HG03060 (cell line): ENCODE data around the gene PHACTR1.

Experiments
- ATAC-seq: cut with Tn5 transposase; IDR thresholded peaks from one replicate; pipeline ENCODE4 v1.9.1; 2021; ENCODE audit warnings: low read depth, moderate number of reproducible peaks; ENCODE audit not compliant: unreplicated experiment

Gene PHACTR1

DNA sequence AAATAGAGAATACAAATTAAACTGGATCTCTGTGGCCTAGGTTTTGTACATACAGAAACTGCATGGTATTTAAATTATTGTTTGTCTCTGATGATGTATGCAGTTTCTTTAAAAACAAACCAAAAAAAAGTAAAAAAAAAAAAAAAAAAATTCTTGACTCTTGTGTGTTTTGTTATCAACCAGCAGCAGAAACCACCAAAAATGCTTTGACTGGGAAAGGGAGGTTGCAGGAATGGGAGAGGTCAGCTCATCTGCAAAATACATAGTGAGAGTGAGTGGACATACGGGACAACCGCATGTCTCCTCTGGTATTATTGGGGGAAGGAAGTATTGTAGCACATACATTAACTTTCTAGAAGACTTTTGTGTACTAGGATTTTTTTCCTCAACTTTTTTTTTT, 573.8 kb downstream of the PHACTR1 start:
- ATAC-seq = no peak

DNA sequence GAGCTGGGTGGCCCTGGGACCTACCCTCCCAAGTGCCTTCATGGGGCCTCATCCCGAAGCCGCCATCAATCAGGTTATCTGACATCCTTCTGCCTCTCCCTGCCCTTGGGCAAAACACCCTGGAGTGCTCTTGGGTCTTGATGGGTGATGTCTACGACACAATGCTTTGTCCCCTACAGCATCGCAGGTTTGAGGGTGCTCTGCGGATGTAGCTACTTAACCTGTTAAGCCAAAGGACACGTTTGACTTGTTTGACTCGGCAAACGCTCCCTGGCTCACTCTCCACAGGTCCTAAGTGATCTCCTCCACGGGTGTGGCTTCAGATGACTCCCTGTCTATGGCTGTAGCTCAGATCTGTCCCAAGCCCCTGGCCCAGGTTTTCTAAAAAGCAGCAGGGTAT, 576.2 kb downstream of the PHACTR1 start:
- ATAC-seq = no peak

DNA sequence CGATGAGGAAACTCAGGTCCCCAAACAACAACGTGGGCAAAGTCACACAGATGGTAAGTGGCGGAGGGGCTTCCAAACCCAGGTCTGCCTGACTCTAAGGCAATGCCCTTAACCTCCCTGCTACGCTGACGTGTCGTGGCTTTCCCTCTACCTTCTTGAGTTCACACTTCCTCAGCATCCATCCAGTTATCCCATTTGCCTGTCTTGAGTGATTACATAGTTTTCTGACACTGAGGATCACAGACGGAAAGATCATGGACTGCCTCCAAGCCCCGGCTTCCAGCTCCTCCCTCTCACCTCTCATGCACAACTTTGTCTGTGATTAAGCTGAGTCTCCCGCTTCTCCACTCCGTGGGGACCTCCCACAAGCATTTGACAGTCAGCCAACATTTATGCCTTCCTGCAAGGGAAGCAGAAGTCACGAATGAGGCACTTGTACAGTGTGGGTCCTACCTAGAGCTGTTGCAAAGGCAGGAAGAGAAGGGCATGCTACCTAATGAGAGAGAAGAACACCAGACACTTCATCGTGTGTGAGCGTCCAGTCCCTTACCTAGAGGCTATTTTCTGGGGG, 578.0 kb downstream of the PHACTR1 start:
- ATAC-seq = no peak

DNA sequence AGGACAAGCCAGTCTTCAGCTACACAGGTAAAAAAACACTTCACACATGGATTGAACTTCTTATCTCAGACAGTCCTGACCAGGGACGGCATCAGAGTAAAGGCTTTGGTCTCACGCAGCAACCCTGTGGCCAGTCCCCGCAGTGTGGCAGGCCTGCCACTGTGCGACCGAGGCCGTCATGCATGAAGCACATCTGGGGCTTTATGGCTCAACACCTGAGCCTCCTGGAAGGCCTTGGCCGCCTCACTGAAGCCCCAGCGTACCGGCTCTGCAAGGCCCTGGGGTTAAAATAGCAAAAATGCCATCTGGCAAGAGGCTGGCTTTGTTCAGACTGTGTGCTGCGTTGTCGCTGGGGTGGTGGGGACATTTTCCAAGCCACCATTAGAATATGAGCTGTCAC, 579.0 kb downstream of the PHACTR1 start:
- no peak for ATAC-seq

DNA sequence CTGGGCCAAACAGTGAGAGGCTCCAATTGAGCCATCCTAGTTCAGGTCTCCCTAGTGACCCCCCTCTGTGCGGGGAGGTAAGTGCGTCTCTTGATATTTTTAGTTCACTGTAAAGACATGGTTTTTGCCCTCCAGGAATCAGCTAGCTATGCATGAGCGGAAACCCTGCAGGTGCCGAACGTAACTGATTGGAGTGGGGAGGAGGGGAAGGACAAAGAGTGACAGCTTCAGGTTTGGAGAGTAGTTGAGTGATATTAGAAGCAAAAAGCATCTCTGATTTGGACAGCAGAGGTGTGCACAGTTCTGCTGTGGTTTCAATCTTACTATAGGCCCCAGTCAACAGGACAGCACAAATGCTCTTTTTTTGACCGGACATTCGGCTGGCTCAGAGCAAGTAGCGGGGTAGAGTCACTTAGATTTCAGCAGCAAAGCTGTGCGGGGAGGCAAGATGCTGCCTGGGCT, 580.0 kb downstream of the PHACTR1 start:
- ATAC-seq = no peak

DNA sequence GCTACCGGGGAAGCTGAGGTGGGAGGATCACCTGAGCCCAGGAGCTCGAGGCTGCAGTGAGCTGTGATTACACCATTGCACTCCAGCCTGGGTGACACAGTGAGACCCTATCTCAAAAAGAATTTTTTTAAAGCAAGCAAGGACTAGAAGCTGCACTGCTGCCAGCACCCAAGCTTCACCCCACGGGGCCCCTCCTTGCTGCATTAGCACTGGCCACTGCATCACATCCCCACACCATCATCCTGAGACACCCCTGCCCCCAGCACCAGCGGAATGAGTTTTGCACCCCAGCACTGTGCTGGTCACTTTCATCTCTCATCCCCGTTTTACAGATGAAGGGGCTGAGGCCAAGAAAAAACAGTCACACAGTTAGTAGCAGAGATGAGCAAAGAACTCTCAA, 580.8 kb downstream of the PHACTR1 start:
- ATAC-seq = no peak

DNA sequence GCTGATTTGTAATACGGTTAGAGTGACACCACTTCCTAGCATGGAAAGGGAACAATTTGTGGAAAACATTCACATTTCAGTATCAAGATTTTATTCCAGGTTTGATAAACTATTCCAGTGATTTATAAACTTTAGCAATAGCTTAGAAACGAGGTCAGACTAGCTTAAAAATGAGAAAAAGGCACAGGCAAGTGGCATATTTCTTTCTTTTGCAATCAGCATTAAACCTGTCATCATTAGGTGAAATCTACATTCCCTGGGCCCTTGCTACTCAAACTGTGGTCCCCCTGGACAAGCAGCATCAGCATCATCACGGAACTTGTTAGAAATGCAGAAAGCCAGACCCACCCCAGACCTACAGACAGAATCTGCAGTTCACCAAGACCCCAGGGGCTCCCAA, 581.9 kb downstream of the PHACTR1 start:
- no peak for ATAC-seq

DNA sequence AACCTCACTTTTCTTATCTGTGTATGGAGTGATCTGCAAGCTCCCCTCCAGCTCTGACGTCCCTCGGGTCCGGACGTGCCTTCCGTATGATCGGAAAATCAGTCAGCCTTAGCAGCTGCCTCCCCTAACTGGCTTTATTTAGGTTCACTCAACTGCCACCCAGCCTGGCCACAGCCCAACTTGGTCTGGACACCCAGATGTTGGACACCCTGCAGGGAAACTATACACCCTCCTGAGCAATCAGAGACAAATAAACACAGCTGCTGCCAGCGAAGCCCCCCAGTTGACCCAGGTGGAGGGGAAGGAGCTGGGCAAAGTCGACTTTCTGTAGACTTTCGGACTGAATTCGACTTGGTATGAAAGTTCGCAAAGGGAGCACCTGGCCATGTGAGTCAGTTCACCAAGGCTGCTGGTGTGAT, 582.8 kb downstream of the PHACTR1 start:
- no peak for ATAC-seq

DNA sequence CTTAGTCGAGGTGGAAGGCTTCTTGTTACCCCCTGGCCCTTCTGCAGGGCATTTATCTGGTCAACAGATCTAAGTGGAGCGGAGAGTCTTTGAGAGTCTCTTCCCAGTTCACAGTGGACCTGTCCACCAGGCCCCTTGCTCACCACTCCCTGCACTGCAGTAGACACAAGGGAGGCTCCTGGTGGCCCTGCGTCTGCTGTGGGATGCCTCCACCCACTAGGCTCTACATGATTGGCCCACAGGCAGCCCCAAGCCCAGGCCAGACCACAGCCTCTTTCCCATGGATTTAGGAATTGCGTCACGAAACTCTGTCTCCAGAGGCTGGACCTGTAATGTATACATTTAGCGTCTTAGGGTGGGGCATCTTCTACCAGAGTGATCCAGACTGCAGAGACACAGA, 583.4 kb downstream of the PHACTR1 start:
- ATAC-seq = no peak

DNA sequence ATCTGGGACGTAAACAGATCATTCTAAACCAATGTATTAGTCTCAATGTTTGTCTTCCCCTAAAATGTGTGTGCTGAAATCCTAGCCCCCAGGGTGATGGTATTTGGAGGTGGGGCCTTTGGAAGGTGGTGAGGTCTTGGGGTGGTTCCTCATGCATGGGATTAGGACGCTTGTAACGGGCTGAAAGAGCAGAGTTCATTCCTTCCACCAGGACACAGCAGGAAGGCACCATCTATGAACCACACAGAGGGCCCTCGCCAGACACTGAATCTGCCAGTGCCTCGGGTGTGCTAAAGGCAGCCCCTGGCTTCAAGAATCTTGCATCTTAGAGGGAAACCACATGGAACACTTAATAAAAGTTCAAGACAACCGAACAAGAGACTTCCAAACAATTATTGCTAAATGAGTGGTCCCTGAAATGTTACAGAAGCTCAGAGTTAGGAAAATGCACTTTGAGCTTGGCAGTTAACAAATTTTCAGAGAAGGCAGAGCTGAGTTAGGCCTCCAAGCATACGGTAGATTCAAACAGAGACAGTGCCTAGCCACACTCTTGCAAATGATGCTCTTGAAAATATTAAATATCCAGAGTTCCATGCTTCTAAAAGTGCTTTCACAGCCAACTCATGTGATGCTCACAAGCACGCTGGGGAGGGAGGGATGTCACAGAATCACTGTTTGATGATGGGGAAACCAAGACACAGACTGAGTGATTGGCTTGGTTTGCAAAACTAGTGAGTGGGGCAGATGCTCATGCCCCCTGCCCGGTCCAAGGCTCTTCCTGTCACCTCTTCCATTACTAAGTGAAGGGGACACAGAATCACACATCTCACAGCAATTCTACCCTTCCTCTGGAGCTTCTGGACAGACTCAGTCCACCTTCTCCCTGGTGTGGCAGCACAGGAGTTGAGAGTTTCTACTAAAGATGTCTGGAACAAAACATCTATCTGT, 584.4 kb downstream of the PHACTR1 start:
- no peak for ATAC-seq

DNA sequence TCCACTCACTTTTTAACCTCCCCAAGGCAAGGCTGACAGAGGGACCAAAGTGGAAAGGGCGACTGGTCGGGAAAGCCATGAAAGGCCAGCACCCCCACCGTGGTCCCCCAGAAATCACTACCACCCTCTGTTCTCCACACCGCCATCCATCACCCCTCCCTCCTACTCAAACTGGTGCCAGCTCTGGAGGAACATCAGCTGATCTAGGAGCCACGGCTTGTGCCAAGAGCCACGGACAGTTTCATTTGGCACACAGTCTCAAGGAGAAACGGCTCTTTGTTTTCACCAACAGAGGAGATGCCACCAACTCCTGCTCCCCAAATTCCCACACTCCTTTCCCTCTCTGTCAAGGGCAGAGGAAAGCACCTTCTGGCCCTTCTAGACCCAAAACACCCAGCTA, 585.7 kb downstream of the PHACTR1 start:
- no peak for ATAC-seq

DNA sequence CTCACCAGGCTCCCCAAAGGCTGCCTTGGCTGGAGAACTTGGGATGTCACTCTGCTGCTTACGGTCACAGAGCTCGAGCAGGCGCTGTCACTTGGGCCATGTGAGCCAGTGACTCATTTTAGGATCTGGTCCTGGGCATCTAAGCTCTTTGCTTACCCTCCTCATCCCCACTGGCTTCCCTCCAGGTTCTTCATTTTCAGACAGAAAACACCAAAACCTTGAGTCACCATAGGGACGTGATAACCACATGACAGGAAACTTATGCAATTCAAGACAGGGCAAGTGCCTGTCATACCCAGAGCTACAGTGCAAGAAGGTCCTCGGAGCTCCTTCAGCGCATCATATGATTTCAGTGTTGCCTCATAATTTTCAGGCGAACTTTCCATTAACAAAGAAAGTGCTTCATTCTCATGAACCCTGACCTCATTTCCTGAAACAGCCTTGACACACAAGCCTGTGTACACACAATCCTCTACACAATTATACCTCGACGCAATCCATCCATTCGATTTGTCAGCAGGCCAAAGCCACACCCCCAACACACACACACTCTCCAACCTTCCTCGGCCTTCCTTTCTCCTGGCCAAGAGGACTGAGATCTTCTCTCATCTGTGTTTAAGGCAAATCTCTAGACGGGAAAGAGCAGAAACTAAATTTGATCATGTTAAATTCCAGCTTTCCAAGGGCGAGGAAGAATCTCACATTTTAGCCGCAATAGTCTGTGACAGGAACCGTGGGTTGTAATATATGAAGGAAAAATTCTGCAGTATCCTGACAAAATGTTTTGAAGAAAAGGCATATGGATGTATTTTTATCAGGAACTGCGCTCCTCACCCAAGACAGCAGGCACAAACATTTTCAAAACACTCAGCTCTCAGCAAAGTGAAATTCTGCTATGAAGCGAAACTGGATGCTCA, 586.4 kb downstream of the PHACTR1 start:
- ATAC-seq = peak; percentile 61

DNA sequence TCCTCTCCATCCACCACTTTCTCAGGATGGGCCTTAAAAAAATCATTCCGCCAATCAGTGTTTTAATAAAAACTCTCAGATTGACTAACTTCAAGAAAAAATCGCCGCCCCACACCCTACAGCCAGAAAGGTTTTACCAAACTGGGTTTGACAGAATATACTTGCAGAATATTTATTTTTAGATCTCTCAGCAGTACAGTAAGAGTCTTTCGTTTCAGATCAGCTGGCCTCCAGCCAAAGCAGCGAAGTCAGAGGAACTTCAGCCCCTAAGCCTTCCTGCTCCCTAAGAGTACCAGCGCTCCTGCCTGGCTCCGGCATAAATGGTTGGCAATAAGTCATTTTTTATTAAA, 587.1 kb downstream of the PHACTR1 start:
- ATAC-seq = peak; percentile 30

DNA sequence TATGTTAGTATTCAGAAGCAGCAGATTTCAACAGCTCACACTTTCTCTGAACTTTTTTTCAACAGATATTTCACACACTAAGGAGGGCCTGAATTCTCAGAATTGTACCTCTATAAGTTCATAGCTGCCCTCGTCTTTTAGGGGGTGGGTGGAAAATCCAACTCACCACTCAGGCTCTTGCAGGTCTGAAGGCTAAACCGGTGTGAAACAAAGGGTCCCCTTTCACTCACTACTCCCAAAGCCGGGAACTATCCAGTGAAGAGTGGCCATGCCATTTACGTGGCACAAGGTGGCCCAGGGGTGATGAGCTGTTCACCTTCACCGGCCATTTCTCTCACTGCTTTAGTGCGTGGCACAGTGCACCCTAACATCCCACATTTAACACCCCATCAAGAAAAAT, 587.5 kb downstream of the PHACTR1 start:
- ATAC-seq = no peak

DNA sequence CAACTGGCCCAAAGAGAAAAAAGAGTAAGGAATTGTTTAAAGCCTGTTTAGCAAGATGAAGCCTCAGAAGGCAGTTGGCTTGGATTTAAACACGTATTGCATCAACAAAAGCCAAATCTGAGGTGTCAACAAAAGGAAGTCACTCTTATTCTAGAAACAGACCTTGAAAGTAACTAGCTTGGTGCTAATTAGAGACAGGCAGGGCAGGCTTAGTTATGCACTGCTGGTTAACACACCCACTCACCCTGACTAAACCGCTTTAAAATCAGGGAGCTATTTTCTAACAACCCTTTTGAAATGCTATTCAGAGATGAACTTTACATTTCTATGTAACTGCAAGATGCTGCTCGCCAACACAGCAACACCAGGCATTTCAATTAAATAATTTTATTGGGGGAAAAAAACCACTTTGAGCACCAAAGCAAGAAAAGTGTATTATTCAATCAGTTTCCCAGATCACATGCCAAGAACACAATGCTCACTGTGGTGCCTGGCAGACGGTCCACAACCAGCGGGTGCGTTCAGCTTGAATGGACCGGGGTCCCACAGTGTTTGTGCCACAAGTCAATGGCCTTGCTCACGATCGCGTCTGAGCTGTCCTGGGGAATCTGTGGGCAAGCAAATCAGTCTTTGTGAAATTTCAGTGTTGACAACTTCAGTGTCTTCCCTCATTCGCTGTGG, 588.2 kb downstream of the PHACTR1 start:
- peak; percentile 30 for ATAC-seq

DNA sequence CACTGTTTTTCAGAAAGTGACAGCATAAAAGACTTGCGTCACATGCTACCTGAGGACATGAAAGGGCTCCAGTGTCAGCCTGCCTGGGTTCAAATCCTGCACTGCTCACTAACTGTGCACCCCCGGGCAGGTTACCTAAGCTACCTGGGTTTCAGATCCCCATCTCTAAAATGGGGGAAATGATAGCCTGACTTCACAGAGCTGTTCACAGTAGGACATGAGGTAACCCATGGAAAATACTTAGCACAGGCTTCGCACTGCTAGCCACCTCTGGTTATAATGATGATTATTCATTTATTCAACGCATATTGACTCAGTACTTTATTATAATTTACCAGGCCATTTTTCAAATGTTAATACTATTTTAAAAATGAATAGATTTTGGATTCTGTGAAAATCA, 588.7 kb downstream of the PHACTR1 start:
- ATAC-seq = no peak

DNA sequence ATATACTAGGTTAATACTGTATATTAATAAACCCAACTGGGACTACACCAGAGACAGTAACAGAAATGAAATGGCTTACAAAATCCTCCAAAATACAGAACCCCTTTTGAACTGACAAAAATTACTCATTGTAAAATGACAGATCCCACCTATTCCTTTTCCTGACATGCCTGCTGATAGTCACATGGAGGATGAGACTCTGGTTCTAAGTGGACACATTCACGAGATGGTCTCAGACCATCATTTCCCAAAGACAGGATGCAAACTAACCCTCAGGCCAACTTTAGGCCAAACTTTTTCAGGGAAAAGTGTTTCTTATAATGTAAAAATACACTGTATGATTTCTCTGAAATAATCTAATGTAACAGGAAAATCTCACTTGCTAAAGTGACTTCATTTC, 589.2 kb downstream of the PHACTR1 start:
- ATAC-seq = no peak

DNA sequence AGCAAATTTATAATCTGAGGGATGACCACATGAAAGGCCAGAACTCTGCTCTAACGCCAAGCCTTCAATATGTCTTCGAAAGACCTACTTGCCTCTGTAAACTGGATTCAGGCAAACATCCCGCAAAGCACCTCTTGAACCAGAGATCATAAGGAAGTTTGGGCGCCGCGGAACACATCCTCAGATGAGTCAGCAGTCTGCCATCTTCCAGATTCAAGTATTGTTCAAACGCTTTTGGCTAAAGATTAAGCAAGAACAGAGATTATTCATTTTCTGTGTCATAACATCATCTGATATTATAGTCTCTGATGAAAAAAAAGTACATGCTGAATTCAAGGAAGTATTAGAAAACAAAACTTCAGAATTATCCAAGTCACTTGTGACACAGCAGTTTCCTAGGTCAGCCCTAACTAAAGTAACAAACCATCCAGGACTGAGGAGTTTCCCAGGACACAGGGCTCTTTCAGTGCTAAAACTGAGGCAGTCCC, 591.0 kb downstream of the PHACTR1 start:
- no peak for ATAC-seq

DNA sequence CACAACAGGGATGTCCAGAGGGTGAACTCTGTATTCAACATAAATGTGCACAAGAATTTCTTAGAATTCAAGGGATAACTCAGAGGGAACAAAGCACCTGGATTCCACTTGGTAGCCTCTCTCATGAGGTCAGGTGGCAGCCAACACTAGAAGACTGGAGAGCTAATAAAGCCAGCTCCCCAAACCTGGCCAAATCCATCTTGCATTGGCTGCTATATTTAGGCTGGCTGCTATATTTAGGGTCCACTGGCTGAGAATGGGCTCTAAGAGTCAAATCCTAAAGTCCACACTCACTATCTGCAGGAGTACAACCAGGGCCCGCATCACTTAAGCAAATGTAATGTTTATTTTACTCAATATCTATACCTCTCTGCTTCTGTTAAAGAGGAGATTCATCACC, 591.8 kb downstream of the PHACTR1 start:
- ATAC-seq = no peak

DNA sequence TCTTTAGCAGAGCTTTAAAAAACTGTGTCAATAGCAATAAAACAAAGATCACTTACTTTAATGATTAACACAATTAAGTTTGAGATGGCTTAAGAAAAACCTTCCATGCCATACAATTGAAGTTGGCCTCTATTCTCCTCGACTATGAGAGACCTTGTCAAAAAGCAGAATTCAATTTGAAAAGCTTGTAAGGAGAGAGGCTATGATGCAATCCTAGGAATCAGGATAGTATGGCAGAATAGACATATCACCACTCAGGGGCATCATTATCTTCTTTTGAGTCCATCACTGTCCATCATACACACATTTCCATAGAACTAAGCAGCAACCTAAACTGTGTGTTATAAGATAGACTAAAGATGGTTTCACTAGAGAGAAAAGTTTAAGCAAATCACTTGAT, 594.6 kb downstream of the PHACTR1 start:
- ATAC-seq = no peak
